22Rv1 (cell line): ENCODE measurements around the gene ANKUB1.

Source experiments
- H3K27ac ChIP-seq: fragments of 450-650 bp; 2 replicates; pipeline ENCODE4 v1.5.1; 2017
- ZFX ChIP-seq: fragments of 450-650 bp; IDR thresholded peaks from 2 replicates; pipeline ENCODE4 v1.6.1; 2017; ENCODE audit warnings: antibody characterized with exemption, borderline replicate concordance
- TF ChIP-seq, protein P1 (sequence below): fragments of 450-650 bp; IDR thresholded peaks from 2 replicates; pipeline ENCODE4 v1.5.1; 2017; ENCODE audit warnings: mild to moderate bottlenecking

Gene ANKUB1

DNA sequence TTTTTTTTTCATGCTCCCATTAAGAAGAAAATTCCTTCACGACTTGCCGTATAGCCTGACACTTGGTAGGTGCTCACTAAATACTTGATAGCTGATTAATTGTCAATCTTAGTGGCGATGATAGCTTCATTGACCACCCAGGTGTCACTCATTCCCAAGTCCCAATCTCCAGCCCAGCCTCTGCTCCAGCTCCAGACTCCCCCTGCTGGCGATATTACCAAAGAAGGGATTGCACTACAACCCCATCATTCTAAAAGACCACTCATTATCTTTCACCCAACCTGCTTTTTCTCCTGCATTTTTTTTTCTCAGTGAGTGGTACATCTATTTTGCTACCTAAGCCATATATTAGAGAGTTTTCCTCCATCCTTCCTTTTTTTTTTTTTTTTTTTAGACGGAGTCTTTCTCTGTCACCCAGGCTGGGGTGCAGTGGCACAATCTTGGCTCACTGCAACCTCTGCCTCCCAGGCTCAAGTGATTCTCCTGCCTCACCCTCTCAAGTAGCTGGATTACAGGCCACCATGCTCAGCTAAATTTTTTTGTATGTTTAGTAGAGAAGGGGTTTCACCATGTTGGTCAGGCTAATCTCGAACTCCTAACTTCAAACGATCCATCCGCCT lies 20.6 kb downstream of the ANKUB1 start:
- H3K27ac ChIP-seq = no peak overlapping the region
- TF ChIP-seq ZFX = no peak
- TF ChIP-seq, protein P1, sequence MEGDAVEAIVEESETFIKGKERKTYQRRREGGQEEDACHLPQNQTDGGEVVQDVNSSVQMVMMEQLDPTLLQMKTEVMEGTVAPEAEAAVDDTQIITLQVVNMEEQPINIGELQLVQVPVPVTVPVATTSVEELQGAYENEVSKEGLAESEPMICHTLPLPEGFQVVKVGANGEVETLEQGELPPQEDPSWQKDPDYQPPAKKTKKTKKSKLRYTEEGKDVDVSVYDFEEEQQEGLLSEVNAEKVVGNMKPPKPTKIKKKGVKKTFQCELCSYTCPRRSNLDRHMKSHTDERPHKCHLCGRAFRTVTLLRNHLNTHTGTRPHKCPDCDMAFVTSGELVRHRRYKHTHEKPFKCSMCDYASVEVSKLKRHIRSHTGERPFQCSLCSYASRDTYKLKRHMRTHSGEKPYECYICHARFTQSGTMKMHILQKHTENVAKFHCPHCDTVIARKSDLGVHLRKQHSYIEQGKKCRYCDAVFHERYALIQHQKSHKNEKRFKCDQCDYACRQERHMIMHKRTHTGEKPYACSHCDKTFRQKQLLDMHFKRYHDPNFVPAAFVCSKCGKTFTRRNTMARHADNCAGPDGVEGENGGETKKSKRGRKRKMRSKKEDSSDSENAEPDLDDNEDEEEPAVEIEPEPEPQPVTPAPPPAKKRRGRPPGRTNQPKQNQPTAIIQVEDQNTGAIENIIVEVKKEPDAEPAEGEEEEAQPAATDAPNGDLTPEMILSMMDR = peak; percentile 93

DNA sequence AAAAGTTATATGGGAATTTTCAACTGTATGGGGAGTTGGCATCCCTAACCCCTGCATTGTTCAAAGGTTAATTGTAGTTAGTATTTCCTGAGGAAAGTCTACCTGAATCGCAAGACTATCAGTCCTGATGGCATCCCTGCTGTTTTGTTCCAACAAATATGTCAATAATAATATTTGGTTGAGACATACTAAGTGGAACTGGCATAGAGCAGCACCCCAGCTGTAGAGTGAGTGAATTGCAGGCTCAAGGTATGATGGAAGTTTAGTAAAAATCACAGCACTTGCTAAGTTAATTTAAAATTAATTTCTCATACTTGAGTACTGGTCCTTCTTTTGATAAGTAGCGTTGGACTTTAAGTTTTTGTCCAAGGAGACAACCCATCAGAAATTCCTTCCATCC lies 22.1 kb downstream of the ANKUB1 start:
- no peak for TF ChIP-seq ZFX
- TF ChIP-seq, protein P1 = no peak
- H3K27ac ChIP-seq = no peak overlapping the region

DNA sequence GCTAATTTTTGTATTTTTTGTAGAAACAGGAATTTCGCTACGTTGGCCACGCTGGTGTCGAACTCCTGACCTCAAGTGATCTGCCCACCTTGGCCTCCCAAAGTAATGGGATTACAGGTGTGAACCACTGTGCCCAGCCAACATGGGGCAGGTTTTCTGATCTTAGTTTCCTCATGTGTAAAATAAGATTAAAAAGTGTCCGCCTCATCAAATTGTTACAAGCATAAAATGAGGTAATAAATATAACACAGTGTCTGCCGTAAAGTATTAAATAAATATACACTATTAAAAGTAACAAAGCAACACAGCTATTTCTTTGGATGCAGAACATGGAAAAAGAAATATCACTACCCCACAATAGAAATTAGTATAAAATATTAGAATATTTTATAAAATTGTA lies 23.6 kb downstream of the ANKUB1 start:
- H3K27ac ChIP-seq = no peak overlapping the region
- TF ChIP-seq ZFX = no peak
- TF ChIP-seq, protein P1 = no peak

DNA sequence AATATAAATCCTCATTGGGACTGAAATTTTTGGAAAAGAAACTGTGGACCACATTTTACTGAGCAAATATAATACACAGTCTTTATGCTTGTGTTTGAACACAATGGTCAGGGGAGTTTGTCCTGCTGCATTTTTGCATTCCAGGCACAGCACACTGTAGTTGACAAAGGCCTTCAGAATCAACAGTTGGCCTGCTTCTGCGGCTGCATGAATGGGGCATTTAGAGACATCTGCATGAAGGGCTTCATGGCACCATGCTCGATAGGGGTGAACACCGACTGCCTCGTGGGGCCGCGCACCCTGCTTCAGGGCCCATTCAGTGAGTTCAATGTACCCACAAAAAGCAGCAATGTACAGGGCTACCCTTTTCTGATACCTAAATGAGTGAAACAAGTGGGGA lies 24.6 kb downstream of the ANKUB1 start:
- TF ChIP-seq ZFX = no peak
- TF ChIP-seq, protein P1 = no peak
- no peak overlapping the region for H3K27ac ChIP-seq

DNA sequence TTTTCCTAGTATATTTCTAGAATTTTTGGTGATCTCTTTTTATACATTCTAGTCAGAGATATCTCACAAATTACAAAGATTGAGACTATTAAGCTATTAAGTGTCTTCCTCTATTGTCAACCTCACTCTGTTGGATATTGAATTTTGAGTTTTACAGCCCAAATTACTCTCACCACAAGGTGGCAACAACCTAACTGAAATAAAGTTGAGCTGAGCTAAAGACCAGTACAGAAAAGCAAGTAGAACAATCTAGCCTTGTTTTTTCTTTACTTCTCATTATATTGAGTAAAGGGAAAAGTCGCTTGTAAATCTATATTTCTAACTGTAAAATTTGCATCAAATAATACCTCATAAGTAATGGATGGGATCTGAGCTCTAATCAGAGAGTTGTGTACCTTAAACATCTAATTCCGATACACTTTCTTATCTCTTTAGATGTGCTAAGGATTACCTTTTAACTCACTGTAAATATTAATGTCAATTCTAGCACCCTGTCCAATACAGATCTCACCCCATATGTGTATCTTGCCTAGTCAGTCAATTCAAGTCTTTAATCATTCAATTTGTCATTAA lies 26.5 kb downstream of the ANKUB1 start:
- no peak overlapping the region for H3K27ac ChIP-seq
- TF ChIP-seq, protein P1 = peak; percentile 48
- TF ChIP-seq ZFX = no peak

DNA sequence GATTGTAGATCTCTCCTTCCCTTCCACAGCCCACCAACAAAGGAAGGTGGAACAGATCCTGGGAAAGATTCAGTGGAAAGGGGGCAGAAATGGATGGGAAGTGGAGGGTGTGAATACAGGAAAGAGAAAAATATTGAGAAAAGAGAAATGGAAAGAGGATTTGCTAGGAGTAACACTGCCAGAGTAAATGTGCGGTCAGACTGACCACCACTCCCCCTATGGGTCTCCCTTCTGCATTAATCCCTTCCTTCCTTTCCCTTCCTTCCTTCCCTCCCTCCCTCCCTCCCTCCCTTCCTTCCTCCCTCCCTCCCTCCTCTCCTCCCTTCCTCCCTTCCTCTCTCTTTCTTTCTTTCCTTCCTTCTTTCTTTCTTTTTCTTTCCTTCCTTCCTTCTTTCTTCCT lies 28.1 kb downstream of the ANKUB1 start:
- H3K27ac ChIP-seq = no peak overlapping the region
- no peak for TF ChIP-seq ZFX
- TF ChIP-seq, protein P1 = no peak

DNA sequence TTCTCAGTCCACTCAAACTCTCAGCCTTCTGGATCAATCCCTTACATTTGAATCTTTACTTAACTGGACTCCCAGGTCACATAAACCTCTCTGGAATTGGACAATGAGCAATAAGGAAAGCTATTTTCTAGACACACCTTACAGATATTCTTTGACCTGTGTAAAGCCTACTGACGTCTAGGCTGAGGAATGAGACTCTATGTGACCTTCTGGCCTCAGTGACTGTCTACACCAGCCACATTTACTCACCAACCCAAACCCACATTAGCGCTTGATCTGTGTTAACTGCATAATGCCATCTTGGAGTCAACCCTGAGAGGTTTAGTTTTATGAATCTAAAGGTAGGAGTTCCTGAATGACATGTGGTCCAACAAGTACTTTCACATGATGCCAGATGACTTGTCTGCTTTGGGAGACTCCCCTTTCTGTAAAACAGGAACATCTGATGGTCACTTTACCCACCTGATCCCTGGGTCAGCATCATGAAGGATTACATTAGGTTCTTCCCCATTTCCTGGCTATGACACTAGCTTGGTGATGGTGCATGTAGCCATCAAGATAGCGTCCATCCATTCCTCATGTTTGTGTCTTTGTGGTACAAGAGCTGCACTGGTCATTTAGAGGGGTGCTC lies 28.7 kb downstream of the ANKUB1 start:
- H3K27ac ChIP-seq = no peak overlapping the region
- no peak for TF ChIP-seq ZFX
- TF ChIP-seq, protein P1 = no peak
